Measurements from ENCODE around the gene NTNG1.

NTNG1 gene

GRCh38 chr1:107525961-107526360 lies 385.1 kb downstream of the NTNG1 start:
- no peak overlapping the region for H3K27ac ChIP-seq (ENCODE audit: low read depth, low read length)
- no peaks in the 10 kb centered on the region for H3K9me3 ChIP-seq (ENCODE audit: control insufficient read depth in 5 of 5, low read length in 5 of 5)
- peaks cover 0 to 7% (median 0%) of the 10 kb centered on the region in 5 donors for H3K4me1 ChIP-seq (ENCODE audit: control insufficient read depth in 5 of 5, insufficient read depth in 5 of 5, low read length in 5 of 5)
- H3K9ac ChIP-seq (ENCODE audit: low read length in 5 of 5): no peak overlapping the region
- H3K36me3 ChIP-seq (ENCODE audit: control insufficient read depth in 5 of 5, insufficient read depth in 5 of 5, low read length in 5 of 5): no peaks in the 10 kb centered on the region
- H3K4me3 ChIP-seq (ENCODE audit: low read depth in 1 of 5, low read length in 5 of 5): no peak overlapping the region
- peaks cover 0 to 2% (median 0%) of the 10 kb centered on the region in 5 donors for H3K27me3 ChIP-seq (ENCODE audit: control insufficient read depth in 5 of 5, insufficient read depth in 4 of 5, low read length in 5 of 5)

GRCh38 chr1:107526524-107527198 lies 385.8 kb downstream of the NTNG1 start:
- H3K36me3 ChIP-seq (ENCODE audit: control insufficient read depth in 5 of 5, insufficient read depth in 5 of 5, low read length in 5 of 5): no peaks in the 10 kb centered on the region
- H3K9ac ChIP-seq (ENCODE audit: low read length in 5 of 5): no peak overlapping the region
- no peak overlapping the region for H3K27ac ChIP-seq (ENCODE audit: low read depth, low read length)
- peaks cover 0 to 7% (median 0%) of the 10 kb centered on the region in 5 donors for H3K4me1 ChIP-seq (ENCODE audit: control insufficient read depth in 5 of 5, insufficient read depth in 5 of 5, low read length in 5 of 5)
- peaks cover 0 to 2% (median 0%) of the 10 kb centered on the region in 5 donors for H3K27me3 ChIP-seq (ENCODE audit: control insufficient read depth in 5 of 5, insufficient read depth in 4 of 5, low read length in 5 of 5)
- no peak overlapping the region for H3K4me3 ChIP-seq (ENCODE audit: low read depth in 1 of 5, low read length in 5 of 5)
- no peaks in the 10 kb centered on the region for H3K9me3 ChIP-seq (ENCODE audit: control insufficient read depth in 5 of 5, low read length in 5 of 5)

DNA sequence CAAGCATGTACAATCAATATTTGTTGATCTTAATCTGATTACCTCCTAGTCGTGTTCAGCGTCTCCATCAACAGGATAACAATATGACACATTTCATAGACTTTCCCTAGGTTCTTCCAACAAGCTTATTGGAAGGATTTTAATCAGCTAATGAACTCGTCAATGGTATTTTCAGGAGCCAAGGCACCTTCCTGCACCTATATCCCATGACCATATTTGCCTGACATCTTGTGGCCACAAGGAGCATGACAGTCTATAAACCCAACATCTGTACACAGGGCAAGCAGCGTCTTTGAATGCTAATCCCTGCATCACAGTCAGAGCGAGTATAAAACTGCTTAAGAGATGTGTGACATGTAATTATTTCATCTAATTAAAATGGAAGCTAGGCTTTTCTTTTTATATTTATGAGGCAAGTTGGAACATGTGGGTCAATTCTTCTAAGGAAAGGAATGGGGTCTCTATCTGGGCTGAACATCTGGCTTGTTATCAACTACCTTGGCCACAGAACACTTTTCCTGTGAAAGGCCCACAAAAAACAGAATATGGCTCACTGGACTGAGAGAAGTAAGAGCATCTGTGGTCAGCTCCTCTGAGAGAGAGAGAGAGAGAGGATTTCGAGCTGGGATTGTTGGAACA lies 388.8 kb downstream of the NTNG1 start:
- H3K27me3 ChIP-seq (ENCODE audit: control insufficient read depth in 5 of 5, insufficient read depth in 4 of 5, low read length in 5 of 5): peaks cover 0 to 2% (median 0%) of the 10 kb centered on the region in 5 donors
- no peak overlapping the region for H3K9ac ChIP-seq (ENCODE audit: low read length in 5 of 5)
- H3K9me3 ChIP-seq (ENCODE audit: control insufficient read depth in 5 of 5, low read length in 5 of 5): no peaks in the 10 kb centered on the region
- H3K36me3 ChIP-seq (ENCODE audit: control insufficient read depth in 5 of 5, insufficient read depth in 5 of 5, low read length in 5 of 5): no peaks in the 10 kb centered on the region
- H3K4me3 ChIP-seq (ENCODE audit: low read depth in 1 of 5, low read length in 5 of 5): no peak overlapping the region
- no peak overlapping the region for H3K27ac ChIP-seq (ENCODE audit: low read depth, low read length)
- H3K4me1 ChIP-seq (ENCODE audit: control insufficient read depth in 5 of 5, insufficient read depth in 5 of 5, low read length in 5 of 5): no peaks in the 10 kb centered on the region

DNA sequence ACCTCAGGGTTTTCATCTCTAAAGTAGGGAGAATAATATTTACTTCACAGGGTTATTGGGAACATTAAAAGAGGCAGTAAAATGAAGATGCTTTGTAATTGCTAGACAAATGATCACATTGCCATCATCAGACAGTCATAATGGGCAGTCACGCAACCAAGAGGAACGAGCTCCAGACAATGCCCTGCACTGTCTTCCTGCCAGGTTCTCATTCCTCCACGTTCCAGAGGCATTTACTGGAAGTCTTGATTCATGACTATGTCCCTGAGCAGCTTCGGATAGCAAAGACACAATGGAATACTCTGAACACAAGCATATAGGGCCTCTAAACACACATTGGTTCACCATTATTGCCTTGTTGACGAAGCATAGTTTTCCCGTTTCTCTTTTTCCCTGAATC lies 389.7 kb downstream of the NTNG1 start:
- no peaks in the 10 kb centered on the region for H3K36me3 ChIP-seq (ENCODE audit: control insufficient read depth in 5 of 5, insufficient read depth in 5 of 5, low read length in 5 of 5)
- H3K9ac ChIP-seq (ENCODE audit: low read length in 5 of 5): no peak overlapping the region
- H3K27ac ChIP-seq (ENCODE audit: low read depth, low read length): no peak overlapping the region
- H3K4me1 ChIP-seq (ENCODE audit: control insufficient read depth in 5 of 5, insufficient read depth in 5 of 5, low read length in 5 of 5): no peaks in the 10 kb centered on the region
- no peaks in the 10 kb centered on the region for H3K9me3 ChIP-seq (ENCODE audit: control insufficient read depth in 5 of 5, low read length in 5 of 5)
- H3K4me3 ChIP-seq (ENCODE audit: low read depth in 1 of 5, low read length in 5 of 5): no peak overlapping the region
- H3K27me3 ChIP-seq (ENCODE audit: control insufficient read depth in 5 of 5, insufficient read depth in 4 of 5, low read length in 5 of 5): peaks cover 0 to 2% (median 0%) of the 10 kb centered on the region in 5 donors

DNA sequence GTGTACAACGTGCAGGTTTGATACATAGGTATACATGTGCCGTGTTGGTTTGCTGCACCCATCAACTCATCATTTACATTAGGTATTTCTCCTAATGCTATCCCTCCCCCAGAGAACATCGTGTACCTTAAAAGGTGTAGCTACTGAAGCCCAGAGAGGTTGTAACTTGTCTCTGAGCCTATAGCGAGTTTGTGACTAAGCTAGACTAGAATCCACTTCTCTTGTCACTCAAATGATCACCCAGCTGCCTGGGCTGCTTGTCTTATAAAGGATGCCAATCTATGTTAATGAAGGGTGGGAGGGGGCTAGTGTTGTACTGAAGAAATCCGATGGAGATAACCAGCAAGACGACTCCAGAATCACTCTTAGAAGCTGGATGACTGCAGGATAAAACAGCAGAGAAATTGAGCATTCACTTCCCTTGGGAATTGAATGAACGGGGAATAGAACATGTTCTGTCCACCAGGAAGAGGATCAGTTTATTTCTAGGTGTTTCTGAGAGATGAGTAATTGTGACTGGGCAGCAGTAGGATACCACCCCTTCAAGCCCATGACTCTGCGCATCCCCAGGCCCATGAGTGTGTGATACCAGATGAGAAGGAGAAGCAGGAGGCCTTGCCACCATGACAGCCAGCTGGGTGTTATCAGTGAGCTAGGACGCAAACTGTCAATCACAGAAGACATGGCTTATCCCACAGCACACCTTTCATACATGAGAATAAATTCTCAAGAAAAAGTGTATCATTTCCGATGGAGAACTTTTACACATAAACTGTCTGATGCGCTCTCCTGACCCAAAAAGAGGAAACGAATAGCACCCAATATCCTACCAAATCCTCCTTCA lies 390.4 kb downstream of the NTNG1 start:
- Histone ChIP-seq H3K27ac (ENCODE audit: low read depth, low read length) (no peak overlapping the region), H3K4me1 (ENCODE audit: control insufficient read depth in 5 of 5, insufficient read depth in 5 of 5, low read length in 5 of 5) (peaks cover 0 to 2% (median 0%) of the 10 kb centered on the region in 5 donors), H3K9me3 (ENCODE audit: control insufficient read depth in 5 of 5, low read length in 5 of 5) (no peaks in the 10 kb centered on the region), H3K9ac (ENCODE audit: low read length in 5 of 5) (no peak overlapping the region), H3K36me3 (ENCODE audit: control insufficient read depth in 5 of 5, insufficient read depth in 5 of 5, low read length in 5 of 5) (no peaks in the 10 kb centered on the region), H3K27me3 (ENCODE audit: control insufficient read depth in 5 of 5, insufficient read depth in 4 of 5, low read length in 5 of 5) (peaks cover 0 to 2% (median 0%) of the 10 kb centered on the region in 5 donors), H3K4me3 (ENCODE audit: low read depth in 1 of 5, low read length in 5 of 5) (no peak overlapping the region)

DNA sequence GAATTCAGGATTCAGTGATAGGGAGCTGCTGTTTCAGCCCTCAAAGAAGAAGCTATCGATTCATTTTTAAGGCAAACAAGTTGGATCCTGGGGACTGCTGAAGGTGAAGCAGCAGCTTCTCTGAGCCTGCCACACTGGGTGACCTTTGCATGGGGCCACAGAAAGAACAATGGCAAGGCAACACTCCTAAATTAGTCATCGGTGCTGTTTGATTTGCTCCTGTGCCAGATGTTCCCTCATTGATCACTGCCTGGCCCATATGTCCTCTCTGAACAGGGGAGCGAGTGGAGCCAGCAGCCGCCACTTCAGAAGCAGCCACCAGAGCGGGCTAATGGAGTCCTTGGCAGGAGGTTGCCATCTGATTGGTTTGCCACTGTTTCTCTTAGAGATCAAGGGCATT lies 391.5 kb downstream of the NTNG1 start:
- H3K36me3 ChIP-seq (ENCODE audit: control insufficient read depth in 5 of 5, insufficient read depth in 5 of 5, low read length in 5 of 5): no peaks in the 10 kb centered on the region
- H3K4me3 ChIP-seq (ENCODE audit: low read depth in 1 of 5, low read length in 5 of 5): no peak overlapping the region
- H3K4me1 ChIP-seq (ENCODE audit: control insufficient read depth in 5 of 5, insufficient read depth in 5 of 5, low read length in 5 of 5): peaks cover 0 to 4% (median 0%) of the 10 kb centered on the region in 5 donors
- H3K27ac ChIP-seq (ENCODE audit: low read depth, low read length): no peak overlapping the region
- no peak overlapping the region for H3K9ac ChIP-seq (ENCODE audit: low read length in 5 of 5)
- H3K9me3 ChIP-seq (ENCODE audit: control insufficient read depth in 5 of 5, low read length in 5 of 5): no peaks in the 10 kb centered on the region
- peaks cover 0 to 2% (median 0%) of the 10 kb centered on the region in 5 donors for H3K27me3 ChIP-seq (ENCODE audit: control insufficient read depth in 5 of 5, insufficient read depth in 4 of 5, low read length in 5 of 5)
